NT2/D1 (cell line): ENCODE results near the gene CYB561.

Source experiments
- SUZ12 ChIP-seq: IDR thresholded peaks from 2 replicates; pipeline ENCODE4 v1.6.1; 2011; ENCODE audit not compliant: insufficient read length, insufficient read depth; ENCODE audit errors: extremely low read depth
- YY1 ChIP-seq: IDR thresholded peaks from 2 replicates; pipeline ENCODE4 v1.6.1; 2011; ENCODE audit not compliant: insufficient read length, insufficient read depth
- ZNF274 ChIP-seq: IDR thresholded peaks from 2 replicates; pipeline ENCODE4 v1.6.1; 2011; ENCODE audit warnings: mild to moderate bottlenecking, low read depth, low read length

GRCh38 chr17:63445571-63445953 lies 544 bp downstream of the CYB561 start:
- no peak for TF ChIP-seq YY1
- no peak for TF ChIP-seq ZNF274
- TF ChIP-seq SUZ12: no peak
